Activated CD4-positive, alpha-beta T cell treated with anti-CD3 and anti-CD28 coated beads for 24 hours (primary cell): ENCODE results near the gene PEAK1.

Experiments used
- DNase-seq, 2 donors: peaks; one replicate each; pipeline ENCODE4 v3.0.0-alpha.2; 2020; ENCODE audit warnings: low read depth in 2 of 2

Gene PEAK1

DNA sequence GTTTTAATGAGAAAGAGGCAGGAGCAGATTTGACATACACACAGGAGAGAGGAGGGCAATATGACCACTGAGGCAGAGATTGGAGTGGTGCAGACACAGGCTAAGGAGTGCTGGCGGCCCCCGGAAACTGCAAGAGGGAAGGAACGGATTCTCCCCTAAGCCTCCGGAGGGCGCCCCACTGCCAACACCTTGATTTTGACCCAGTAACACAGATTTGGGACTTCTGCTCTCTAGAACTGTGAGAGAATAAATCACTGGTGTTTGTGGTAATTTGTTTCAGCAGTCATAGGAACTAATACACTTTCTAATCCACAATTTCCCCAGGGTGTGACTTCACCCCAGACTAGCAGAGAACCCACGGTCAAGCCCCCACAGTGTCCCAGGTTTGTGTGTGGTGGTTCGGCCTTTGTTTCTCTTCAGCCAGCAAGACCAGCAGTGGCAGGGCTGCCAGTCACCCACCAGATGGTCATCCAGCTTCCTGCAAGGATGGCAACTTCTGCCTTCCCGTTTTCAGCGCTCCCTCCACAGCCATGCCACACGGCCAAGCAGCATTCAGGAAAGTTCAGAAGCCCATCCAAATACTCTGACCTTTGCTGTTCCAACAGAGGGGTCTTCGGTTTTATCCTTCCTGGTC is 325.4 kb downstream of the PEAK1 start:
- no peak for DNase-seq

DNA sequence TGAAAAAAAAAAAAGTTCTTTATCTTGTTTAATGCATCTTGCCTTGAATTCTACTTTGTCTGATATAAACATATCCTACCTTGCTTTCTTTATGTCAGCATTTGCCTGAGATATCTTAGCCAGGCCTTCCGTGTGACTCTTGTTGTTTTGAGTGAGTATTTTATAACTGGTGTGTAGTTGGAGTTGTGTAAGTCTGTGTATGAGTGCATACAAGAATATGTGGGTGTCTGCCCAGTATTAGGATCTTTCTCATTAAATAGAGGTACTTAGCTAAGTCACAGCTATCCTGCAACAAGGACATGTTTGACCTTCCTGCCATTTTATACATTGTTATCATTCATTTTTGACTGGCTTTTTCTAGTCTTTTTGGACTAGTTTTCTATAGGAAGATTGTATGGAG is 326.5 kb downstream of the PEAK1 start:
- DNase-seq: no peak

DNA sequence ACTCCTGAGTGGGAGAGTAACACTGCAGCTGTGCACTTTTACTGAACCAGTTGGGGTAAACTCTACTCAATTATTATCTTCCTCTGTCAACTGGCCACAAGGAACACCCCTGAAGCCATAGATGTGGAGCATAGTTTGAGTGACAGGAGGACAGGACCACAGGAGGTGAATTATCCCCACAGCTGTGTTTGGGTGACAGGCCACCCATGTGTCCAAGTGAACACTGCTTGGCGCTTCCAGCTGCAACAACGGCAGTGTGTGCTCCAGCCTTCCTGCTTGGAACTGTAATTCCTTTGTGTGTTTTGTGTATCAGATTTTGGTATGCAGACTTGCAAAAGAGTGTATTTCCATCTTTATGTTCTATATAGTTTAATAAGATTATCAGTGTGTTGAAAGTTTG is 328.8 kb downstream of the PEAK1 start:
- DNase-seq: no peak

DNA sequence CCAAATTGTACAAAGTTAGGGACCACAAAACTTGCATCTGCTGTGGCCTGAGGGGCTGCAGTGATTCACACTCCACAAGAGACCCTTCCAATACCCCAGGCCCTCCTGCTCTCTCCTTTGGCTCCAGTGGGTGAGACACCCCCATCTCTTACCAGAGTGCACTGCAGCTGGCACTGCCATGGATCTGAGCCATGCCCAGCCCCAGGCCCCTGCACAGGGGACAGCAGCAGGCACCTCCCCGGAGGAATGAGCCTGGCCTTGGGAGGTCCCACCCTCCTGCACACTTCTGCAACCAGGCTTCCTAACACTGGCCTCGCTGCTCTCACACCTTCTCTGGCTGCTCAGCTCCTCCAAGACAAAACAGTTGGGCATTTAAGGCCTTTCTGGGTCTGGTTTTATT is 332.7 kb downstream of the PEAK1 start:
- DNase-seq: no peak

DNA sequence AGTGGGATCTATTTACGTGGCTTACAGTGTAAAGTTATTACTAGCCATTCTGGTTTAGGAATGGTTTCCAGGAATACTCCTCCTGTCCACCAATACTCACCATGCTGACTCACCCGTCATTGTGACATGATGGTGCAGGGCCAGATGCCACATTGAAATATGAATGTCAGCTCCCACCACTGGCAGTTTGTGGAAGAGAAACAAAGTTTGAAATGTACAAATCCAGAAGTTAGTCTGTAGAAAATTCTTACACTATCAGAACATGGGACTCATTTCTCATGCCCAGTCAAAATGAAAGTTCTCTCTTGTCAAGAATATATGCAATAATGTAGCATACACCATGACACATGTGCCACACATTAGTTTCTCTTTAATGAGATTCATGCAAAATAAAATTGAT is 334.6 kb downstream of the PEAK1 start:
- no peak for DNase-seq

DNA sequence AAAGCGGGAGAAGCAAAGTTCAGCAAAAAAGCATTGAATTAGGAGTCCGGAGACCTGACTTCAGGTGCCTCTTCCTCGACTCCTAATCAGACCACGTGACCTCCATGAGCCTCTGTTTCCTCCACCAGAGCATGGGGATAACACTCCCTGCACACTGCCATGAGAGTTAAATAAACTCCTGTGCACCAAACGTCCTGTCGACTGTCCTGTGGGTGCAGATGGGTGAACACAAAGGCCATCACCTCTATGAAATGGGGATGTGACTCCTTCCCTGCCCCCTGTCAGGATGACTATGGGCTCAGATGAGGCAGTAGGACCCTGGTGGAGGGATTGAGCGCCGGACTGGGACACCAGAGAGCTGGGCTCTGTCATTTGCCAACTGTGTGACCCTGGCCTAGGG is 335.5 kb downstream of the PEAK1 start:
- DNase-seq: no peak

DNA sequence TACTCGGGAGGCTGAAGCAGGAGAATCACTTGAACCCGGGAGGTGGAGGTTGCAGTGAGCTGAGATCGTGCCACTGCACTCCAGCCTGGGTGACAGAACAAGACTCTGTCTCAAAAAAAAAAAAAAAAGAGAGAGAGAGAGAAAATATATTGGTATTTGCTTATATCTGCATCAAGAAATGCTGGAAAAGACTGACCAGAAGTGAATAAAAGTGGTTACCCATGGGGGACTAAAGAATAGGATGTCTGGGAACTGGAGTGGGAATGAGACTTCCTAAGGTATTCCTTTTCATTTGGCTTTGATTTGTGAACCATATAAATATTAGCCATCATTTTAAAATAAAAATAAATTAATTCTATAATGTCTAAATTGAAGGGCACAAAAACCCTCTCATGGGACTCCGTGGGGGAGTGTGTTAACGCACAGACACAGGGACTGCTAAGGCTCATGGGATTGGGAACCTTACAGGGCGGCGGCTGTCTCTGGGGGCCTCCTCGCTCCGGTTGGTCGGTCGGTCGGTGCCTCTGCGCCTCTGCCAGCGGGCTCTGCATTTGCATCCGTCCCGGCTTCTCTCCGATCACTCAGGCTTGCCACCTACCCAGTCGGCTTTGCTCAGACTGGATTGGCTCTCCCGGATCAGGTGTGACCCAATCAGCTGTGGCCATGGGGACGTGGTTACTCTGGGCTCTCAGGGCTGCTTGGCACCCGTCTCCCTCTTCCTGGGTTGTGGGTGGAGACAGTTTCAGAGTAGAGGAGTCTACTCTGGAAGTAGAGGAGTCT is 336.3 kb downstream of the PEAK1 start:
- DNase-seq: peak; percentile 22 to 45

DNA sequence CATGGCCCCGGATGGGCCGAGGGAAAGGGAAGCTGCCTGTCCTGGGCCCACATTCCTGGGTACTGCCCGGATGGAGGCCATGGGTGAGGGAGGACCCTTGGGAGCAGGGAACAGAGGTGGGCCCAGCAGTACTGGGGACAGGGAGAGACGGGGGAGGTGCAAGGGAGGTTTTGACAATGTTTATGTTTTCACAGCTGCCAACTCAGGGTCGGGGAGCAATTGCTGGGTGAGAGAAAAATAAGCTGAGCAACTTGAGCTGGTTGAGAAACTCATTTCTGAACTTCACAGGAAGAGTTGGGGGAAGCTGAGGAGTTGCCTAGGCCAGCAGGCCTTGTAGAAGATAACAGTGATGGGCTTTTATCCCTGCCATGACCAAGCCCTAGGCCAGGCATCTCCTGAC is 337.9 kb downstream of the PEAK1 start:
- no peak for DNase-seq

DNA sequence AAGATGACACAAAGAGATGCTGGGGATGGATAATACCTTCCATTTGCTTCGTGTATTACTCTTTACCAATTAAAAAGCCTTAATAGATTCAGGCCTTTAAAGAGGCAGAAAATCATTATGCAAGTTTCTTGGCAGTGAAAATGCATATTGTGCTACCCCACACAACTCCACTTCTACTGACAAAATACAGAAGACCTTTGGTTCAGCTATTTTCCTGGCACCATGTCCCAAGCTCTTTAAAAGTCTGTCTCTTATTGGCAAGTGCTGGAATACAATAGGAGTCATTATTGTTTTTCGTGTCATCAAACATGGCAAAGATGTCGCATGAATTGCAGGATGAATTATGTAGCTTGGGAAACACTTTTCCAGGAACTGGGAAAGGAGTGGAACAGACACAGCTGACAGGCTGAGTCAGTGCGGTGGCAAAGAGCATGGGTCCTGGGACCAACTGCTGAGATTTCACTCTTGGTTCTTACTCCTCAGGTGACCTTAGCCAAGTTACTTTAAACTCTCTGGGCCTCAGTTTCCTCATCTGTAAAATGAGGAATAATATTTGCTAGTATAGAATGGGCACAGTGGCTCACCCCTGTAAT is 343.5 kb downstream of the PEAK1 start:
- DNase-seq: no peak

DNA sequence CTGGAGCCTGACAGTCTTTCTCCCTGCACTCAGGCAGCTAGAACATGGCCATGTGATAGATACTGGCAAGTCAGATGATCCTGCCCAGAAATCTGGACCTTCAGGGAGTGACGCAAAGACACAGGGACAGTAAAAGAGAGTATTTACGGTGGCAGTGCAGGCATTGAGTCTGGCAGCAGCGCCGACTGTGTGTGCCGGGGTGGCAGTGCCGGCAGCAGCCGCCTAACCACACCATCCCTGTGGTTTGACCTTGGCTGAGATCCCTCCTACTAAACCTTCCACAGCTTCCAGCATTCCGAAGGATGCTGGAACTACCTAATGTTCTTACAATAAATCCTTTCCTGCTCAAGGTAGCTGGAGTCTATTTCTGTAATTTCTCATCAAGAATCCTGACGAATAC is 344.4 kb downstream of the PEAK1 start:
- no peak for DNase-seq

DNA sequence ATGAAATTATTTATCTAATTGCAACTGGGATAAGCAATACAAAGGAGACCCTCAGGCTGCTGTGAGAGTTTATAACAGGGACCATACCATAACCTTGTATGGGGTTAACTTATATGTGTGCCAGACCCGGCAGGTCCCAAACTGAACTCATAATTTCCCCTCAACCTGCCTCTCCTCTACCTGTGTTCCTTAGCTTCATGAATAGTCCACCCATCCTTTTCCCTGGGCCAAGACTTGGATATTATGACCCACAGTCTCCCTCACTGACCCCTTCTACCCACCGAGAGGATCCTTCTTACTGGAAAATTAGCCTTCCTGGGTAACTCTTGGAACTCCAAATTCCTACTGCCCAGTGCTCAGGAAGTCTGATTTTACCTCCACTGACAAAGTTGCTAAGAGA is 345.6 kb downstream of the PEAK1 start:
- no peak for DNase-seq

DNA sequence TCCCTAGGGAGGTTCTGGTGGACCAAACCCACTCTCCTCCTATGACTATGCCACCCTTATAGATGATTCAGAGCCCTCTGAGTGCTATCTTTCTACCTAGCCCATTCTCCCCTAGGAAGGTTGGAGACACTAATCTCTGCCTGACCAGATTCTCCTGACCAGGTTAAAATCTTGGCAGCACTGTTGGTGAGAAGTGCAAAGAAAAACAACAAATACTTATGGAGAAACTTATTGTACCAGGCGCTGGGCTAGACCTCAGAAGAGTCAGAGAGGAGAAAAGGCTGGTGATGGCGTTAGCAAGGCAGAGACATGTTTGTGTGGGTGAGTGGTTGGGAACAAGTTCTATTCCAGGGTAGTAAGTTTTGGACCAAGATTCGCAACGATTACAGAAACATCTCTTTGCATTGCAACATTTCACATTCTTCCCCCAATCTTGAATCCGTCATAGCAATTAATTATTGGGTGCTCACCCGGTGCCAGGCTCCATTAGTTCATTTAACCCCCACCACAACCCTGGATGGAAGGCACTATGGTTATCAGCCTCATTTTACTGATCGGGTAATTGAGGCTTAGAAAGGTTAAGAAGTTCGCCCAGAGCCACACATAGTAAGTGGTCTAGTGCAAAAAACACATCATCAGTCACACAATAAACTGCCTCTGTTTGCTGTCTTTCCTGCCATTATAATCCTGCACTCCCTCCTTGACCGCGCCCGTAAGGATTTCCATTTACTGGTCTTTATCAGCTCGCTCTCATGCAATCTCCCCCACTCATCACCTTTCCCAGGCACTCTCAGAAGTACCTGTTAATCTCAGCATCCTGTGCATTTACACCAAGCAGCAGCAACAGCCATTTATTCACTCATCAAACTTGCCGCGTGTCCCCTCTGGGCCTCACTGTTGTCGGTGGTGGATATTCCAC is 348.3 kb downstream of the PEAK1 start:
- DNase-seq: no peak

DNA sequence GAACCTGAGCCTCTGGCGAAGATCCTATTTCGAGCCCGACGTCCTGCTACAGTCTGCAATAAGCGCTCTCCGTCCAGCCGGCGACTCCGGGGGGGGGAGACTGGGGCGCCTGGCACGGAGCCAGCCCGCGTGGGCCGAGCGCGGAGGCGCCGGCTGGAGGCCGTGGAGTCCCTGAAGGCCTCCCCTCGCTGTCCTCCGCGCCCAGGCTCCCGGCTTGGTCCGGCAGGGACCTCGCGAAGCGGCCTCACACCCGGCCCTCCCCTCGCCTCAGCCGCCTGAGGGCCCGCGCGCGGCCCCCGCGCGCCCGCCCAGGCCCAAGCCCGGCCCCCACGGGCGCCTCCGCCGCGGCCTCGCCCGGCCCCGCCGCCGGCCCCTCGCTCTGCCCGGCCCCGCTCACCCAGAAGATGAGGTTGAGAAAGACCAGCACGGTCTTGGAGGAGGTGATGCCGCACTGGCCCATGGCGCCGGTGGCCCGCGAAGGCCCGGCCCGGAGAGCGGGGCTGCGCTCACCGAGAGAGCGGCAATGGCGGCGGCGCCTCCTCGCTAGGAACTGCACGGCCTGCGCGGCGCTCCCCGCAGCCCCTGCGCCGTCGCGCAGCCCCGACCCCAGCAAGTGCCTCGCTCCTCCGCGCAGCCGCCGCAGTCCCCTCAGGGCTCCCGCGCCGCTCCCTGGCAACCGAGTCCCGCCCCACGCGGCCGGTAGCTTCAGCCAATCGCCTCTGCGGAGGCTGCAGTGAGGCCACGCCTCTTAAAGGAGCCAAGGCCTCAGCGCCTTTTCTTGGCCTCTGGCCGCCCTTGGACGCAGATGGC is 349.2 kb downstream of the PEAK1 start, which contains the start of gene TSPAN3:
Gene TSPAN3 (minus strand): TSS at position 615 of the 810 bp plus-strand sequence. CDS start 155 bp downstream, at position 460.
- peak; percentile 85 to 88 for DNase-seq

DNA sequence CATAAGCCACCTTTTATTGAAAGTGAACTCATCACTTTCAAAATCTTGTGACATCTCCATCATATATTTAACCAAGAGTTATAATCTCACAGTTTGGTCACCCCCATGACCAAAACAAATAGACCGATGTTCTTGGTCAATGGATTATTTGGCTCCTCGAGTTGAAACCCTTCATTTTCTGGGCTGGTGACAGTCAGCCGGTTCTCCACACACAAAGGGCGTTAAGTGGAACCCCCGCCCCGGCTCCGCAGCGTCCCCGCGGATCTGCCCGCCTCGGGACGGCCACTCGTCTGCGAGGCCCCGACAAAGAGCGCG is 349.8 kb downstream of the PEAK1 start:
- no peak for DNase-seq

DNA sequence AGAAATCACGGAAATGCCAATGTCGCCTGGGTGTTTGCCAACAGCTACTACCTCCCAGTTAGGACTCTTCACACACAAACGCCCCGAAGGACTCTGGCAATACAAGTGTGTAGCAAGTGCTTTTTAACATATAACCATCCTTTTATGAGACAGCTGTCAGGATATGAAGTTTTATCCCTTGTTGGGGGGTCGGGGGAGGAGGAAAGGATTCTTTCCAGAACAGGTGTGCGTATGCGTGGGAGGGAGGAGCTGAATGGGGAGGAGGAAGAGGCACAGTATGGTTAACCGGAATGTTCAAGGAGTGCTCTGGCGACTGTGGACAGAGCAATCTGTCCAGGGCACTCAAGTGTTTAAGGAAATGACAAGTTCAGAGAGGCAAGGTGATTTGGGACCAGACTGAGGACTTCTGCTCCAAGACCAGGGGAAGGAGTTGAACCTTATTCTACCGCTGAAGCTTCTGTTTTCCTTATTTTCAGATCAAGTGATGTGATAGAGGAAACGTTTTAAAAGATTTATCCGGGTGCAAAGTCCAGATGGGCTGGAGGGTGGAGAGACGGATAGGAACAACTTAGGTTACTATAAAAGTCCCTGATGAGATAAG is 350.3 kb downstream of the PEAK1 start:
- DNase-seq: no peak

DNA sequence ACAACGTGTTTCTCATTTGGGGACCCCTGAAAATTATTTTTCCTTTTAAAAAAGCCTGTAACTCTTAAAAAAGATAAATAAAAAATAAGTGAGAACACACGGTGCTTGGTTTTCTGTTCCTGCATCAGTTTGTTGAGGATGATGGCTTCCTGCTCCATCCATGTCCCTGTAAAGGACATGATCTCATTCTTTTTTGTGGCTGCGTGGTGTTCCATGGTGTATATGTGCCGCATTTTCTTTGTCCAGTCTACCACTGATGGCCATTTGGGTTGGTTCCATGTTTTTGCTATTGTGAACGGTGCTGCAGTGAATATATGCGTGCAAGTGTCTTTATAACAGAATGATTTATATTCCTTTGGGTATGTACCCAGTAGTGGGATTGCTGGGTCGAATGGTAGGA is 351.3 kb downstream of the PEAK1 start:
- no peak for DNase-seq

DNA sequence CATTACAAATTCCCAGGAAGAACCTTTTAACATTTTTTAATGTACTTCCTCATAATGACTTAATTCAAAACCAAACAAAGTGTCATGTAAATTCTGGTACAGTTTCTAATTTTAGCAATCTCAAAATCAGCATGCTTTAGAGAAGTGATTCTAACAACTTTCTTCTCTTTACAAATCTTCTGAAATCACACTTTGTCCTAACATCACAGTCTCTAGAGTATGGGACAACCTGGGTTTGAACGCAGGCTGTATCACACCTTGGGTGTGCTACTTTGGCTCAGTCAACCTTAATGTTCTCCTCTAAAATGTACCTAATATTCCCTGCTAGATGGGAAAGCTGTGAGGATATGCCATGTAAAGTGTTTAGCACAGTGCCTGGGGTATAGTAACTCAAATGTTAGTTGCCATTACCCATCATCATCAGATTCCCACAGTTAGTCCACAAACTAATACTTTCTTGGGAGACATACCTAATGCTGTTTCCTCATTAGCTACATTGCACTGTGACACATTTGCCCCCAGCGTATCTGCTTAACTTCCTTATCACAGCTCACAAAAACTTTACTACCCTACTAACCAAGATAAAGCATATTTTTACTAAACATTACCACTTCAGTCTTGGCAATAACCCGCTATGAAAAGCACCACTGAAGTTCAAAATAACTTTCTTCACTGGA is 352.1 kb downstream of the PEAK1 start:
- no peak for DNase-seq

DNA sequence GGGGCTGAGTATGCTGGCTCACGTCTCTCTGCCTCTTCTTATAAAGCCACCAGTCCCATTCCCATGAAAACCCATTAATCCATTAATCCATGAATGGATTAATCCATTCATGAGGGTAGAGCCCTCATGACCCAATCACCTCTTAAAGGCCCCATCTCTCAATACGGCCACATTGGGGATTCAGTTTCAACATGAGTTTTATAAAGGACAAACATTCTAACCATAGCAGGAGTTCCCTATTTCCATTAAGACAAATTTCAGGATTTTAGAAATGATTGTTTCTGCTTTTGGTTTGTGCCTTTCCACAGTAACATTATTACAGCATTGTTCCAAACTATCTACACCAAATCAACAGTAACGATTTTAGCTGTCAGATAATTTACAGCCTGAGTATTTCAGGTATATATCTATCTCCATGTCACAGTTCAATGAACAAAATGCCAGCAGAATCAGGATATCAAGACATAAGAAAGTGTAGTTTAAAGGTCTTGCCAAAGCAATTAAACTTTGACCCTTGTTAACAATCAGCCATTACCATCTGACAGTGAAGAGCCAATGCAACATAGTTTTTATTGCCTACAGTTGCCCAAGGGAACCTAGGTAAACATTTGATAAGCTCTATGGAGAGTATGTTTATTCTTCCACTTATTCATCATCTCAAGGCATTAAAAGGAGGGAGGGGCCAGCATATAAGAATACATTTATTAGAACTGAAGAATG is 352.8 kb downstream of the PEAK1 start:
- no peak for DNase-seq

DNA sequence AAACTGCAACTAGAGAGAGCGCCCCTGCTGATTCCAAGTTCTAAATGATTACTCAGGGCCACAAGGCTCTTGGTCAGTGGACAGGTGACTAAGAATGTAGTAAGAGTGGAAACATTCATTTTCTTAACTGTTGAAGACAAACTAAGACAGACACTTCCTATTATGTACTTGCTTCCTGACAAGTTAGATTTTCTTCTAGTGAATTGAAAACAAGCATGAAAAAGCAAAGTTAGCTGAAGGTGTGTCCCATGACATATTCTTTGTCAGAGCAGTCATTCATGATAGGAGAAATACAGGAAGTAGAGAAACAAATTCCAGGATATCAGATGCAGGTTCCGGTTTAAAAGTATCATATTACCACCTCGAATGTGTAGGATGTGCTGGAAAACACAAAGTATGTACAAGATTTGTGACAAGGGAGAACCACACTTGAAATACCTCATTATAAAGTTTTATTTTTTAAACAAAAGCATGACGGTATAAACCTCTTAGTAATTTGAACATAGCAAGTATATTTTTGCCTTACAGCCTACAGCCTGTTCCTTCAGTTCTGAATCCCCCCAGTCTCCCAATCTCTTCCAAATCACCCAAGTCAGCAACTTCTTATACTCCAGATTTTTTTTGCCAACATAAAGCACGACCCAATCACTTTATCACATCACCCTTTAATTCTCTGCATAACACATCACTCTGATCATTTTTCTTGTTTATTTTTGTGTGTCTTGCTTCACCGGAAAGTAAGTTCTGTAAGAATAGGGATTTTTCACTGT is 355.2 kb downstream of the PEAK1 start:
- DNase-seq: no peak
